ENCODE data around the gene PIK3R5.

PIK3R5 gene

DNA sequence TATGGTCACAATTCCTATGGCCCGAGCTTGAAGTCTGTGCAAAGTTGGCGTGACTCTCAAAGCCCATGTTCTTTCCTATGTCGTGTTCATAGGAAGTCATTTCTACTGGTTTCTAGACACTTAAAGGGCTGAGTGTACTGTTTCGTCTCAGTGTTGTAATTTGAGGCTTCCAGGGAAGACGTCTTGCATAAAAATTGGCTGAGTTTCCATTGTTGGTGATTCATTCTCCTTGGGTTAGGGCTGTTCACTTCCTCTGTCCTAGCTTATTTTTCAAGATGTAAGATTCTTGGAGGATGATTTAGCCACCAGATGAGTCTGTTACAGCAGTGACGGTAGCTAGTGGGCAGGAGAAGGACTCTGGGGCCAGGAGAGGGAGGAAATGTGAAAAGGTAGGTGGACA is 43.1 kb downstream of the PIK3R5 start:
- DNase-seq (ENCODE audit: low spot score): peak; percentile 34

DNA sequence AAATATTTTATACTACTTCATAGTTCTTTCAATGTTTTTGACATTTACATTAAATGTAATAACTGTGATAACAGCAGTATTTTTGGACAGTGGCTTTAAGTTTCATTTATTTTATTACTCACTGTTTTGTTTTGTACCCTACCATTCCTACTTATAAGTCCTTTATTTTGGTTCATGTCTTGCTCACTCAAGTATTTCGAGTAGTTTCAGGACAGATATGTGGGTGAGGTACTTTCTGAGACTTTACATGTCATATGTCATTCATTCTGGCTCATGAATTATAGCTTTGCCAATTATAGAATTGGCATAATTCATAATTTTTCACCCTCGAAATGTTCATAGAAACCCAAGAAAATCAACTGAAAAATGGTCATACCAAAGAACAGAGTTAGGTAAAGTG is 44.4 kb downstream of the PIK3R5 start:
- no peak for DNase-seq (ENCODE audit: low spot score)

DNA sequence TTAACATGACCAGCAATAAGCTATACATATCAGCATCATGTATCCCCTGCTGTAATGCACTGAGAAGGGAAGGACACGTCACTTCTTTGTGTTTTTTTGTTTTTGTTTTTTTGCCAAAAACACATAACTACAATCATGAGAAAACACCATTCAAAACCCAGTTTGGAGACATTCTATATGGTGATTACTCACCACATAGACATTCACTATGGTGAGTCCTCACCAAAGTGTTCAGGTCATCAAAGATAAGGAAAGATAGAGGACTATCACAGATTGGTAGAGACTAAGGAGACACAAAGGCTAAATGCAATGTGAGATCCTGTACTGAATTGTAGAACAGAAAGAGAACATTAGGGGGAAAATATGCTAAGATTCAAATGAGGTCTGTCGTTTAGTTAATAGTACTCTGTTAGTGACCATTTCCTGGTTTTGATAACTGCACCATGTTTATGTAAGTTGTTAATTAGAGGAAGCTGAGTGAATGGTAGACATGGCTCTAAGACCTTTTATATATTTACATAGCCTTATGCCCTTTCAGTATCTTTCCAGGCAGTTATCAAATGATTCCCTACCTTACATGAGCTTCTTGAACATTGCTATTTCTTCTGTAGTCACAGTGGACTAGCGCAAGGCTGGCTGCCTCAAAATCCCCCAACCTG is 46.6 kb downstream of the PIK3R5 start:
- DNase-seq (ENCODE audit: low spot score): no peak

DNA sequence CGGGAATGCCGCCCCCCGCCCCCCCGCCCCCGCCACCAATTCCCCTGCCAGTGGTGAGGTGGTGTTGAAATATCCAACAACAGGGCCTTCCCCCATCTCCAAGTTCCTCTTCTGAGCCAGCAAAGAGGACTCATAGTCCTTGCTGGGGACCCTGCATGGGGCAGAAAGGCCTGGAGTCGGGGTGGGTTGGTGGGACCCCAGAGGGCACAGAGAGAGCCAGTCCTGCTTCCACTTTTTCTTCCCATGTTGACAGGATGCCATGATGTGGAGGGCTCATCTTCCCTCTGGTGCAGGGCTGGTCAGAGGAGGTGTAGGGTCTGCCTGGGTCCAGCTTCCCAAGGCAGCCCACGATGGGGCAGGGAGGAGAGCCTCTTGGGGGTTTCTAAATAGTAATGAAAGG is 49.0 kb downstream of the PIK3R5 start:
- no peak for DNase-seq (ENCODE audit: low spot score)

DNA sequence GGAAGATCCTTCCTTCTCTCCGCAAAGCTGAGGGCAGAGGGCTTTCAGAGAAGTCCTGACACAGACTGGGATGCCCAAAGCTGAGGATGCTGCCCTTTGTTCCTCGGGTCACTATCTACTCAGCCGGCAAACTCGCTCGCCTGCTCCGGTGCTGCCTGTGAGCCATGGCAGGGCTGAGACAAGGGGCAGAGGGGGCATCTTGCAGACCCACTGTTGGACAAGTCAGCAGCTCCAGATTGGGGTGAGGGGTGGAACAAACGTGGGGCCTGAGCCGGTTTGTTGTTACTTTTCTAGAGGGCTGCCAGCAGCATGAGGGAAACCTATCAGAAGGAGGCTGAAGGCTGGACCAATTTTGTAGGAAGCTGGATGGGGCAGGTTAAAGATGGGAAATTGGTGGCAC is 51.0 kb downstream of the PIK3R5 start:
- DNase-seq (ENCODE audit: low spot score): no peak

DNA sequence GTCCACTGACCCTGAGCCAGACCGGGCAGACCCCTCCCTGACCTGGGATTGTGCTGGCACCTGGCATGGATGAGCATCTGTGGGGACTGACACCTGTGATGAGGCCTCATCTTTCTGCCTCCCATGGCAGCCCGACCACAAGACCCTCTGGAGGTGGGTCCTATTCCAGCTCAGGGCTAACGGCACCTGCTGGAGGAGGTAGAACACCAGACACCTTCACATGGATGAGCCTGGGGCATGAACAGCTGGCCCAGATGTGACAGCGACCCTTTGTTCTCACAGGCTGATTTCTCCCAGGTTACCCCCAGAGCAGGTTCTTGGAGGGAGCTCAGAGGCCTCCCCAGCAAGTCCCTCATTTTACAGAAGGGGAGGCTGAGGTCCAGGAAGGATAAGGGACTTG is 51.6 kb downstream of the PIK3R5 start:
- no peak for DNase-seq (ENCODE audit: low spot score)

DNA sequence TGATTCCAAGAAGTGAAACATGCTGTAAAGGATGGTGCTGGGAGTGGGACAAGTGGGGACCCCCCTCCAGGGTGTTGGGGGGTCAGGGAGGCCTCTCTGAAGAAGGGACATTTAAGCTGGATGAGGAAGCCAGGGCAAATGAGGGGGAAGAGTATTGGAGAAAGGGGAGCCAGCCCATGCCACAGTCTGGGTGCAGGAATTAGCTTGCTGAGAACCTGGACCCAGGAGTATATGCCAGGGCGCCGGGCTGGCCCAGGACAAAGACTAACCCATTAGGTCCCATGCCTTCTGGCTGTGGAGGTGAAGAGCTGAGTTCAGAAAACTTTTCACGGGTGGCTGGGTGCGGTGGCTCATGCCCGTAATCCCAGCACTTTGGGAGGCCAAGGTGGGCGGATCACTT is 52.4 kb downstream of the PIK3R5 start:
- no peak for DNase-seq (ENCODE audit: low spot score)

DNA sequence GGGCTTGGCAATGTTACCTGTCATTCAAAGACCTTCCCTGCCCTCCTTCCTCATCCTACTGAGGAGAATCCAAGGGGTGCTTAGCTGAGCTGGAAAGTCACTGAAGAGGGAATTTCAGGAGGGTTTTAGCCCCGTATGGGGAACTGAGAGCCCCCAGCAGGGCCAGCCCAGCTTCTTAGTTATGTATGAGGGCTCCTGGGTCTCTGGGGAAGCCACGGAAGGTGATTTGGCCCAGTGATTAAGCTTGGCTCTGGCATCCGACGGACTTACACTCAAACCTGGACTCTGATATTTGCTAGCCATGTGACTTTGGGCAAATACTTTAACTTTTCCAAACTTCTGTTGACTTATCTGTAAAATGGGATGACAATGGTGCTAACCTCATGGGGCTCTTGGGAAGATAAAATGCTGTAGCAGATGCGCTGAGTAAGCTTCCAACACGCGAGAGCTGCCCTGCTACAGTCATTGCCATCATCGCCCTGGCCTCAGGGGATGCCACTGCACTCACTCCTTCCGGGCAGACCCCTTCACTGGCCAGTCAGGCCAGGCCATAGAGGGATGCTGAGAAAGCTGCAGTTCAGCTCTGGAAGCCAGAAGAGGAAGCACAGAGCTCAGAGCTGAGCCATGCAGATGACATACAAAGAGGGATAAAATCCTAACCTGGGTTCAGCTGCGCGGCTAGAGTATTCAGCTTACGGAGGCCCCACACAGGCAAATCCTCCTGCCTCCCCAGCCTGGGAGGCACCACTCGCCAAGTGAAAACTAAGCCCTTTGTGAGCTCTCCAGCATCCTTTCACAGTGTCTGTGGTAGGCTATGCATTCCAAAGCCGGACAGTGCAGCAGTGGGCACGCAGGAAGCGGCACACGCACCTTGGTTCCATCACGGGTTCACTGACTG is 53.2 kb downstream of the PIK3R5 start:
- no peak for DNase-seq (ENCODE audit: low spot score)

DNA sequence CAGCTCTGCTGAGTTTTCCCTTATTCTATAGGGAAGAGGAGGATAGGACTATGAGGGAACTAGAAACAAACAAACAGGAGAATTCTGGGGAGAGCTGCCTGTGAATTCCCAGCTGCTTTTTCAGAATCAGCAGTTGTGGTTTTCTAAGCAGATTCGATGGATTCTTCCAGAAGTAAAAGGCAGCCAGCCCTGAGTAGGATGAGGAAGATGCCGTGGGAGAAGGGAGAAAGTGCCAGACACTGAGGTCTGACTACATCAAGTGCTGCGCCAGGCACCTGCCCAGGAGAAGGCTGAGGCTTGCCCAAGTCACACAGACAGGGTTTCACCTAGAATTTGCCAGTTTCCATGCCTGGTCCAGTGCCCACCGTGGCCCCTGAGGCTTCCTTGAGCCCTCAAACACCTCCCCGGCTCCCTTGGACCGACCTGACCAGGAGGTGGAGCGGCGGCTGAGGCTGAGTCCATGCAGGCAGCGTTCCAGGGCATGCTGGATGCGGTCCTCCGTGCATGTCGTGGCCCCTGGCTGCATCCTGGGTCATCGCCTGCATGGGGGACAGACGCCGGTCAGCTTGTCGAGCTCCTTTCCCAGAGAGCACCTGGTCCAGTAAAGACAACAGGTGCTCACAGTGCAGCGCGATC is 54.4 kb downstream of the PIK3R5 start:
- DNase-seq (ENCODE audit: low spot score): no peak

DNA sequence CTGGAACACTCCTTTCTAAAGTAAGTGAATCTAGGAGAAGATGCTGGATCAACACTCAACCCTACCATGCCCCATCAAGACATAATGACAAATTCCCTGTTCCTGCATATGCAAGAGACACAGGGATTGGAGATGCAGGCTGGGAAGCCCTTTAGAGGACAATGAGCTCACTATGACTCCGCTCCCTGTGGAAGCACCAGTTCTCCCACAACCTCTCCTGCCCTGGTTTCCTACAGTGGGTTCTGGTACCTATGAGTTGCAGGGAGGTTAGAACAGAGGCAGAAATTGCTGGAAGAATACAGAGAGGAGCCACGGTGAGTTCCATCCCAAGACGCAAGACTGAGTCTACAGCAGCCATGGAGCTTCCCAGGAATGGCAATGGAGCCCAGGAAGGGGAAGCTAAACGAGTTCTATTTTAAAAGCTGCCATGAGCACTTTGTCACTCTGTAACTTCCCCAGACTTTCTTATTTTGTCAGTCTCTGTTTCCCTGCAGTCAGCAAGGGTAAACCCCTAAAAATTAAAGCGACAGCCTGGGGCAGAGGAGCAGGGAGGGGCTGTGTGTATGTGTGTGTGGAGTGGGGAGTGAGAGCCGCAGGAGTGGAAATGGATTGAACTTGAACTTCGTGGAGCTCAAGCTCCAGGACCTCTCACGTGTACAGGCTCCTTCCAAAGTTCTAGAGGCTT is 55.8 kb downstream of the PIK3R5 start:
- DNase-seq (ENCODE audit: low spot score): no peak

DNA sequence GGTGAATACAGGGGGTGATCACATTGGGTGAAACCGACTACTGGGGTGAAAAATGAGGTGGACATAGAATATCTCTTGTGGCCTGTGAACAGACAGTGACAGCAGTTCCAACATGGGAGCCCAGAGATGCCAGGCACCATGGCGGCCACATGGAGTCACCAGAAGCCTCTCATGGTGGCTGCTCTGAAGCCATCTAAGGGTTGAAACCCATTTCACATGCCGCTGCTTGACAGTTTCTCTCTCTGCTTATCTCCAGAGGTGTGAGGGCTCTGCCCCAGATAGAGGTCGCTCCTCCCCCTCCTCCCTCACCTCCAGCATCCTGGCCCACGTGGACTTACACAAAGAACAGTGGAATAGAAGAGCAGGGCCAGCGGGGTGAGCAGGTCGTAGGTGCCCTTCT is 60.2 kb downstream of the PIK3R5 start:
- DNase-seq (ENCODE audit: low spot score): no peak

DNA sequence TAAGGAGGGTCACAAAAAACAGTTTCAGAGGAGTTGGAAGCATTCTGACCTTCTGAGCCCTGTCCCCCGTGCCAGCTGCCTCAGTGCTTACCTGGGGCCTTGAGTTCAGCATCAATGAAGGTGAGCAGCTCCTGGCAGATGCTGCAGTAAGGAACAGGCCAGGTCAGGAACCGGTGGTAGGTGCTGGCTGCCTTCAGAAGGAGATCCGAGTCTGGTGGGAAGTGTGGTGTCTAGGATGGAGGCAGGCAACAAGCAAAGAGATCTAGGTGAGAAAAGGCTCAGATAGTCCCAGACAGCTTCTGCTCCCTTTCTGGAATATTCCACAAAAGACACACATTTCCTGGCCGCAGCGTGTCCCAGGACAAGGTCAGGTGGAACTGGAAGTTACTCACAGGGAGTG is 60.8 kb downstream of the PIK3R5 start:
- DNase-seq (ENCODE audit: low spot score): no peak

DNA sequence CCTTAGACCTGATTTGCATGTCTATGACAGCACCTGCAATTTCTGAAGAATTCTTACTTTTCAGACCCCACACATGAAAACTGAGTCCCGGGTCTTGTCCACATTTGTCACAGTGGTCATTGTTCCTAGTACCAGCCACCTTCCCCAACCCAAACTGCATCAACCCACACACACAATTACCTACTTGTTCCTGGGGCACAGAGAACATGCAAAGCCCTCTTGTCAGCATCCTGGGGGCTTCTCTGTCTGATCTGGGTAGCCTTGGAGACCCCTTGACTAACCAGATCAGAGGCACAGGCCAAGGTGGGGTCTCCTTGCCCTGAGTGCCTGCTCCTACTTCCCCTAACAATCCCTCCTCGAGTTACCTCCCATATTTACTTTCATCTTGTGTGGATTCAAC is 61.3 kb downstream of the PIK3R5 start:
- no peak for DNase-seq (ENCODE audit: low spot score)

DNA sequence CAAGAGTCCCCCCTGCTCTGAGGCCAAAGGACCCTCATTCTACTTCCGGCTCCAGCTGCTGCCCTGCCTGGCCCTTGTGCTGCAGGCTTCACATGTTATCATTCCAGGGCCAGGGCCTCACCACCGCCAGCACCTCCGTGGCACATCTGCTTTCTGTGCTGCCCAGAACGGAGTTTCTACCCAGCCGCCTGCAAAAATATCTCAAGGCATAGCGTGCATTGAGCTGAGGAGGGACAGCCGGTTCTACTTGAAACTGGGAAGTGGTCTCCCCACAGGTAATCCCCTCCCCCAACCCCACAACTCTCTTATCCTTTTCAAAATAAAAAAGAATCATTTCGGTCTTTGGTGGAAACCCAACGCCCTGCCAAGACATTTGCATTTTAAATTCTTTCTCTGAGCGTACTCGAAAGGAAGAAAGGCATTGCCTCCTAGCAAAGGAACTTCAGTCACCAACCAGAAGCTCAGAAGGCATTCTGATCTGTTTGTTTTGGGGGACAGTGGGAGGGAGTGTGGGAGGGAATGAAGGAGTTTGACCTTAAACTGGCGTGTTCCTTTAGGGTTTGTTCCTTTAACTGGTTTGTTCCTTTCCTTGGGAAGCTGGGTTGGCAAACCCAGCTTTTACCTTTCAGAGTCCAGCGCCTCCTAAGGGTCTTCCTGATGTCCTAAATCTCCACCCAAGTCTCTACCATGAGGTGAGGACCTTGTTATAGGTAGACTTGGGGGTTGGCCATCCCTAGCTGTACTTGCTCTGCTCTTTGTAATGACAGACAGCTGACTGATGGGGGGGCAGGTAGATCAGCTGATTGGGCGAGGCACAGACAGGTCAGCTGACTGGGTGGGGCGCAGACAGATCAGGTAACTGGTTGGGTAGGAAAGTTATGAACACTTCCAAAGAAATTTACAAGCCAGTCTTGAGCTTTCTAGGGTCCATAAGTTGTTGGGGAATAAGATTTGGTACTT is 64.6 kb downstream of the PIK3R5 start:
- no peak for DNase-seq (ENCODE audit: low spot score)

DNA sequence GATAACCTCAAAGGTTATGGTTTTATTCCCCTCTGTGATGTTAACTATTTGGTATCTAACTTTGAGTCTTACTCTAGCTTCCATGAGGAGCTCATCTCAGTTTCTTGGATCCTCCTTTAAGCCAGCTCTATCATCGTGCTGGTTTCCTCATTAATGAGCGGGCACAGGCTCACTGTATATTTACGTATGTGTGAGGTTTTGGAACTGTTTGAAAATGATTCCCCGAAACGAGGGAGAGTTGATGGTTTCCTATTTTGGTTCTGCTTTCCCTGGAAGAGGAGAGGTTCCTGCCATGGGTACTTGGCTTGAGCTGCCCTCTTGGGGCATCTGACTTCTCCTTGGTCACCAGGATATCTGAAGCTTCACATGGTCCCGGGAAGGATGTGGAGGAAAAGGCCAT is 65.3 kb downstream of the PIK3R5 start:
- no peak for DNase-seq (ENCODE audit: low spot score)

DNA sequence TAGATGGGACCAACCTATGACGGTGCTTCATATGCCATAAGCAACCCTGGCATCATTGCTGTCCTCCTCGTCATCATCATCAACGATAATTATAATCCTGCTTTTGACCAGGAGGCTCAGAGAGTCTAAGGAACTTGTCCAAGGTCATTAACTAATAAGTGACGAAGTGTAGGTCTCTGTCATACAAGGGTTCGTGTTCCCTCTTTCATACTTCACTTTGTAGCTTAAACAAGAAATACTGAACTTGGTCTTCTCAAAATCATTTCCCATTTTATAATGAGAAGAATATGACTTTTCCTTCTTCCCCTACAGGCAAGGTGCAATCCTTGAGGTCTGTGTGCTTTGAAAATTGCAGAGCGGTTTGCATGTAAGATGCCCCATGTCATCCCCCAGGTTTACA is 66.9 kb downstream of the PIK3R5 start:
- no peak for DNase-seq (ENCODE audit: low spot score)

DNA sequence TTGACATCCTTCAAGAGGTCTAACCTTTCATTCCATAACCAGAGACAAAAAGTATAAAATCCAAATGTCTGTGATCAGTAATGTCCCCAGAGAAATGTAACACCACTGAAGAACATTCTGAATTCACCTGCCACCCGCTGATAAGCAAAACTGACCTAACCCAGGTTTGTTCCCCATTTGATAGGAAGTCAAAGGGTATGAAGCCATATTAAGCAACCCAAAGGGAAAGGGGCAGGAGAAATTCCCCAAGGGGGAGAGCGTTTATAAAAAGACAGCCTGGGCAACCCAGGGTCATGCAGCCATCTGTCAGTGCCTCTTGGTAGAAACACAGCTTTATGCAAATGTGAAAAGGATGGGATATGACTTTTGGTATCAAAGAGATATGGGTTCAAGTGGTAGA is 67.4 kb downstream of the PIK3R5 start:
- no peak for DNase-seq (ENCODE audit: low spot score)

DNA sequence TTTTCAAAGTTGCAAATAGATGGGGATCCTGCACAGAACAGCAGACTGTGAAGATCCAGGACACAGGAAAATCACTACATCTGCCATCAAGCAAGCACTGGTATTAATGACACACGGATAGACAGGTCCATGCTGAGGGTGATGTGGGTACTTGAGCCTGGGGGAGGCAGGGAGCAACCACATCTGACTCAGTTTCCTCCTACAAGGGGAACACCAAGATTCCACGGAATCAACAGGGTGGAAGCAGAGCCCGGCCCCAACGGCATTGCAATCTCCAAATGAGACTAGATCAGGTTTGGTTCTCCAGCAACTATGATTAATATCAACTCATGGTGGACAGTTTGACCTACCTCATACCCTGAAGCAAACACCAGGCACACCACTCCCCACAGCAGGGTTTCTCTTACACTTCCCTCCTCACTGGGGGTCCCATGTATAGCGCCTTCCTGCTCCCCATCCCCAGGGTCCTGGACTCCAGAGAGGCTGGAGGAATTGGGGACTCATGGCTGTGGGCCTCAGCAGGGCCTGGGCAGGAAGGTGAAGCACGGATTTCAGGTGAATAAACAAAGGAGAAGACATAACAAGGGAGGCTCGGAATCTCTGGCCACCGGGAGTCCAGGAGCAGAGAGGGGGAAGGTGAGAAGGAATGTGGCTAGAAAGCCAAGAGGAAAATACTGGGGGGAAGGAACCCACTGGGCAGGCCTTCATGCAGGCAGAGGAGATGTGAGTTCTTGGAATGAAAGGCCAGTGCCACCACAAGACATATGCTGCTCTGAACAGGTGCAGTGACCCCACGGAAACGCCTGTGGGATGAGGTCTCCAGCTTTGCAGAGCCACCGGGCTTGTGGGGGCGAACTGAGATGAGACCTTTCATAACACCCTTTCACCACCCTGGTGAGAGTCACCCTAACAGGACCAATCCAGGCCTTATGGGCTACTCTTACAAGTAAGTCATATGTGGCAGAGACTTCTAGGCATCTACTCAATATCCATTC is 68.6 kb downstream of the PIK3R5 start:
- DNase-seq (ENCODE audit: low spot score): no peak

DNA sequence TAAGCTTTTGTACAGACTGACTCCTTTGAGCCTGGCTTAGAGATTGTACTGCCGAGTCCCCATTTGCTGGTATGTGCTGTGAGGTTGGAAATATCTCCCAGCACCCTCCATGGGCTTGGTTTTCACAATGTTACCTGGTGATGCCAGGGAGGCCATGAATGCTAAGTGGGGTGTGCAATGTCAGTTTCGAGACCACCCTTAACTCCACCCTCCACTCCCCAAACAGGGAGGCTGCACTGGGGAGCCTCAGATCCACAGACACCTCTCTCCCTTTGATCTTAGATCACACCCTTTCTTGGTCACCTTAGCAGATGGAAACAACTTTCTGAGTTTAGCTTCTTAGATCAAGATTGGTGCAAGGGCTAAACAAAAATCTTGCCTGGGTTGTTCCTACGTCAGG is 69.4 kb downstream of the PIK3R5 start:
- DNase-seq (ENCODE audit: low spot score): no peak

Measured in kidney capillary endothelial cell (primary cell).